ENCODE measurements around the gene C6orf47.

- no peak for TF ChIP-seq ZNF274 (IDR thresholded peaks at IDR 0.05; ENCODE audit: low read depth, low read length)
- TF ChIP-seq SUZ12 (IDR thresholded peaks at IDR 0.05; ENCODE audit: extremely low read depth, insufficient read depth, insufficient read length) = no peak
- TF ChIP-seq YY1 (IDR thresholded peaks at IDR 0.05; ENCODE audit: insufficient read depth, insufficient read length) = no peak
These were observed 27.5 kb upstream of the C6orf47 start for GRCh38 chr6:31687860-31688693.

All from NT2/D1 (cell line).